Upper lobe of left lung (tissue), 4 donors: ENCODE measurements around the gene HSPA13.

Source experiments
- POLR2A ChIP-seq, 4 donors: fragments of 450-650 bp; IDR thresholded peaks; one replicate each; pipeline ENCODE4 v1.5.1; 2016 to 2017; ENCODE audit warnings: antibody characterized with exemption in 4 of 4, mild to moderate bottlenecking in 2 of 4
- POLR2AphosphoS5 ChIP-seq, 2 donors: sonication (generic); formaldehyde crosslinking; IDR thresholded peaks; one replicate each; pipeline ENCODE4 v1.5.1; 2017; ENCODE audit warnings: antibody characterized with exemption in 2 of 2
- TF ChIP-seq, protein P1 (sequence below), 6 experiments: fragments of 450-650 bp in 4 of 6; fragments of 200-600 bp in 2 of 6; sonication (generic) in 2 of 6; IDR thresholded peaks; one replicate each; pipeline ENCODE4 v1.5.1; 2016 to 2019; ENCODE audit warnings: antibody characterized with exemption in 6 of 6

DNA sequence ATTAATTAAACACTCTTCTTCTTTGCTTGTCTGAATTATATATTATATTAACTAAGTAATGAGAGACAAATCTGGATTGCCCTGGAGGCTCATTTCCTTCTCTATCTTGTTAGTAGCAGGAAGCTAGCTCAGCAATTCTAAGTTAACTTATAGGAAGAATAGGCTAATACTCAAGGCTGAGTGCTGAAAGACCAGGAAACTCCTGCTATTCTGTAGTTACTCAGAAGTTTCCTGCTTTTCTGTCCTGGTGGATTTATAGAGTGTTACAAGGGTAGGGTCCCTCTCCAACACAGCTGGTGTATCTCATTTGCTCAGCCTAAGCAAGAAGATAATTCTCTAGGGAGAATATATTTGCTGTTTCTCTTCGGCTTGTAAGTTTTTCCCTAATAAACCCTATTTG, 29.2 kb downstream of the HSPA13 start:
- TF ChIP-seq, protein P1, sequence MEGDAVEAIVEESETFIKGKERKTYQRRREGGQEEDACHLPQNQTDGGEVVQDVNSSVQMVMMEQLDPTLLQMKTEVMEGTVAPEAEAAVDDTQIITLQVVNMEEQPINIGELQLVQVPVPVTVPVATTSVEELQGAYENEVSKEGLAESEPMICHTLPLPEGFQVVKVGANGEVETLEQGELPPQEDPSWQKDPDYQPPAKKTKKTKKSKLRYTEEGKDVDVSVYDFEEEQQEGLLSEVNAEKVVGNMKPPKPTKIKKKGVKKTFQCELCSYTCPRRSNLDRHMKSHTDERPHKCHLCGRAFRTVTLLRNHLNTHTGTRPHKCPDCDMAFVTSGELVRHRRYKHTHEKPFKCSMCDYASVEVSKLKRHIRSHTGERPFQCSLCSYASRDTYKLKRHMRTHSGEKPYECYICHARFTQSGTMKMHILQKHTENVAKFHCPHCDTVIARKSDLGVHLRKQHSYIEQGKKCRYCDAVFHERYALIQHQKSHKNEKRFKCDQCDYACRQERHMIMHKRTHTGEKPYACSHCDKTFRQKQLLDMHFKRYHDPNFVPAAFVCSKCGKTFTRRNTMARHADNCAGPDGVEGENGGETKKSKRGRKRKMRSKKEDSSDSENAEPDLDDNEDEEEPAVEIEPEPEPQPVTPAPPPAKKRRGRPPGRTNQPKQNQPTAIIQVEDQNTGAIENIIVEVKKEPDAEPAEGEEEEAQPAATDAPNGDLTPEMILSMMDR (IDR thresholded peaks at IDR 0.05) = no peak
- no peak for TF ChIP-seq POLR2A (IDR thresholded peaks at IDR 0.05)
- no peak for TF ChIP-seq POLR2AphosphoS5 (IDR thresholded peaks at IDR 0.05)
